Astrocyte (in vitro differentiated cells and primary cell): ENCODE results near the gene PSME4.

Source experiments
- EZH2 ChIP-seq: IDR thresholded peaks from 2 replicates; pipeline ENCODE4 v1.6.1; 2012; ENCODE audit warnings: mild to moderate bottlenecking, low read length, inconsistent platforms; ENCODE audit not compliant: insufficient read depth
- TF ChIP-seq, protein P1 (sequence below): IDR thresholded peaks from 2 replicates; pipeline ENCODE4 v1.5.1; 2011; ENCODE audit warnings: low read depth, mild to moderate bottlenecking, inconsistent platforms, low read length, moderate library complexity; ENCODE audit not compliant: insufficient read depth

GRCh38 chr2:53843595-53843994 lies 127.2 kb downstream of the PSME4 start:
- TF ChIP-seq, protein P1, sequence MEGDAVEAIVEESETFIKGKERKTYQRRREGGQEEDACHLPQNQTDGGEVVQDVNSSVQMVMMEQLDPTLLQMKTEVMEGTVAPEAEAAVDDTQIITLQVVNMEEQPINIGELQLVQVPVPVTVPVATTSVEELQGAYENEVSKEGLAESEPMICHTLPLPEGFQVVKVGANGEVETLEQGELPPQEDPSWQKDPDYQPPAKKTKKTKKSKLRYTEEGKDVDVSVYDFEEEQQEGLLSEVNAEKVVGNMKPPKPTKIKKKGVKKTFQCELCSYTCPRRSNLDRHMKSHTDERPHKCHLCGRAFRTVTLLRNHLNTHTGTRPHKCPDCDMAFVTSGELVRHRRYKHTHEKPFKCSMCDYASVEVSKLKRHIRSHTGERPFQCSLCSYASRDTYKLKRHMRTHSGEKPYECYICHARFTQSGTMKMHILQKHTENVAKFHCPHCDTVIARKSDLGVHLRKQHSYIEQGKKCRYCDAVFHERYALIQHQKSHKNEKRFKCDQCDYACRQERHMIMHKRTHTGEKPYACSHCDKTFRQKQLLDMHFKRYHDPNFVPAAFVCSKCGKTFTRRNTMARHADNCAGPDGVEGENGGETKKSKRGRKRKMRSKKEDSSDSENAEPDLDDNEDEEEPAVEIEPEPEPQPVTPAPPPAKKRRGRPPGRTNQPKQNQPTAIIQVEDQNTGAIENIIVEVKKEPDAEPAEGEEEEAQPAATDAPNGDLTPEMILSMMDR: no peak
- no peak for TF ChIP-seq EZH2
